HG03139 (cell line): ENCODE measurements around the gene DNASE1.

ENCODE experiments used
- ATAC-seq: cut with Tn5 transposase; IDR thresholded peaks from one replicate; pipeline ENCODE4 v1.9.1; 2021; ENCODE audit not compliant: unreplicated experiment

The DNASE1 gene

GRCh38 chr16:3661922-3662321 is 7.4 kb downstream of the DNASE1 start:
- no peak for ATAC-seq

- no peak for ATAC-seq
These were observed 8.1 kb downstream of the DNASE1 start for GRCh38 chr16:3662601-3663000.

GRCh38 chr16:3664187-3664896 is 9.9 kb downstream of the DNASE1 start:
- ATAC-seq = no peak

GRCh38 chr16:3665508-3665907 is 11.0 kb downstream of the DNASE1 start:
- no peak for ATAC-seq

- ATAC-seq = no peak
These were observed 14.1 kb downstream of the DNASE1 start for GRCh38 chr16:3668626-3669025.

- no peak for ATAC-seq
These were observed 14.6 kb downstream of the DNASE1 start for GRCh38 chr16:3669082-3669481.

GRCh38 chr16:3670711-3671110 is 16.2 kb downstream of the DNASE1 start:
- ATAC-seq = no peak

GRCh38 chr16:3671424-3671823 is 16.9 kb downstream of the DNASE1 start:
- no peak for ATAC-seq

GRCh38 chr16:3672571-3673041 is 18.1 kb downstream of the DNASE1 start:
- no peak for ATAC-seq

- ATAC-seq = no peak
These were observed 18.7 kb downstream of the DNASE1 start for GRCh38 chr16:3673201-3673600.

- ATAC-seq = no peak
These were observed 19.3 kb downstream of the DNASE1 start for GRCh38 chr16:3673676-3674377.

GRCh38 chr16:3674513-3675295 is 20.2 kb downstream of the DNASE1 start:
- no peak for ATAC-seq

- ATAC-seq = no peak
These were observed 21.2 kb downstream of the DNASE1 start for GRCh38 chr16:3675601-3676130.

GRCh38 chr16:3677994-3678393 is 23.5 kb downstream of the DNASE1 start:
- ATAC-seq = no peak

GRCh38 chr16:3681206-3681605 is 26.7 kb downstream of the DNASE1 start:
- ATAC-seq = no peak

- no peak for ATAC-seq
These were observed 32.5 kb downstream of the DNASE1 start for GRCh38 chr16:3687021-3687420.

GRCh38 chr16:3687792-3688191 is 33.3 kb downstream of the DNASE1 start:
- ATAC-seq = no peak

- ATAC-seq = no peak
These were observed 35.2 kb downstream of the DNASE1 start for GRCh38 chr16:3689731-3690130.

GRCh38 chr16:3690470-3690928 is 36.0 kb downstream of the DNASE1 start:
- peak; percentile 58 for ATAC-seq

GRCh38 chr16:3690980-3691720 is 36.7 kb downstream of the DNASE1 start:
- ATAC-seq = no peak

GRCh38 chr16:3691761-3692160 is 37.3 kb downstream of the DNASE1 start:
- ATAC-seq = no peak
